Measurements from ENCODE around the gene MICAL2. TPM values are rescaled to one million over a fixed set of nuclear protein-coding genes. Genes with fewer than 3 reads are reported as not detected.

MICAL2 gene
- total and polyA plus RNA-seq, 2 of the 13 experiments (the other 11 are each of a cell fraction or from before 2014, with no cell fraction given) = 0.78 to 1.1 TPM

GRCh38 chr11:12222055-12222792 lies 111.8 kb downstream of the MICAL2 start (continued):
- TF ChIP-seq ZBED4 (CRISPR knock-in tag; IDR thresholded peaks at IDR 0.05; ENCODE audit: borderline replicate concordance) = no peak
- TF ChIP-seq PAXIP1 (CRISPR knock-in tag; conservative IDR thresholded peaks at IDR 0.05) = peak; percentile 52
- peak; percentile 10 for TF ChIP-seq TEAD3 (CRISPR knock-in tag; optimal IDR thresholded peaks at IDR 0.05; ENCODE audit: borderline replicate concordance)
- TF ChIP-seq CBX5 (CRISPR knock-in tag; IDR thresholded peaks at IDR 0.05; ENCODE audit: borderline replicate concordance) = no peak
- peak; percentile 98 for TF ChIP-seq THRA (CRISPR knock-in tag; IDR thresholded peaks at IDR 0.05; ENCODE audit: borderline replicate concordance)
- 0 out of 2 replicates have a peak, but pooled peaks have one; percentile 21 for TF ChIP-seq HHEX (CRISPR knock-in tag; IDR thresholded peaks at IDR 0.05)
- TF ChIP-seq DPF2 (CRISPR knock-in tag; IDR thresholded peaks at IDR 0.05; ENCODE audit: borderline replicate concordance, low read depth) = 0 out of 2 replicates have a peak, but pooled peaks have one; percentile 22
- peak; percentile 45; the same call in 1 of the 2 replicates for TF ChIP-seq MED1 (CRISPR knock-in tag; IDR thresholded peaks at IDR 0.05)
- no peak for TF ChIP-seq HMG20B (CRISPR knock-in tag; conservative IDR thresholded peaks at IDR 0.05)
- TF ChIP-seq RARA (CRISPR knock-in tag; IDR thresholded peaks at IDR 0.05) = peak; percentile 81
- peak; percentile 68; the same call in 1 of the 2 replicates for TF ChIP-seq FOXO1 (CRISPR knock-in tag; IDR thresholded peaks at IDR 0.05)
- TF ChIP-seq MXI1 (IDR thresholded peaks at IDR 0.05; ENCODE audit: borderline replicate concordance, low read depth, low read length) = peak; percentile 25; the same call in 1 of the 3 replicates
- peak; percentile 39 for TF ChIP-seq ZNF18 (CRISPR knock-in tag; IDR thresholded peaks at IDR 0.05; ENCODE audit: insufficient replicate concordance)
- TF ChIP-seq STAG1 (CRISPR knock-in tag; IDR thresholded peaks at IDR 0.05) = no peak
- TF ChIP-seq PATZ1 (CRISPR knock-in tag; IDR thresholded peaks at IDR 0.05) = 0 out of 2 replicates have a peak, but pooled peaks have one; percentile 24
